B cell (primary cell): Measurements from ENCODE around the gene ABCA13. TPM values are rescaled to one million over a fixed set of nuclear protein-coding genes. Genes with fewer than 3 reads are reported as not detected.

Experiments
- ATAC-seq: fragments of 200-7000 bp; cut with Tn5 transposase; one replicate; pipeline ENCODE4 v1.10.0; 2021; ENCODE audit warnings: low read depth, mild to moderate bottlenecking, moderate number of reproducible peaks, moderate library complexity
- CTCF ChIA-PET: fragments of 350-600 bp; sonication (Branson Sonifier 250); formaldehyde crosslinking; loops from one replicate; lab custom pipeline; 2021; ENCODE audit warnings: antibody characterized with exemption, inconsistent platforms; lab: Charles Lee
- POLR2A ChIA-PET: fragments of 350-600 bp; sonication (Branson Sonifier 250); formaldehyde crosslinking; loops from one replicate; lab custom pipeline; 2021; ENCODE audit warnings: antibody characterized with exemption; lab: Charles Lee
- DNase-seq: peaks from one replicate; pipeline ENCODE4 v3.0.0; 2013
- H2AFZ ChIP-seq: 2 replicates; pipeline ENCODE4 v1.6.1; 2012; ENCODE audit warnings: mild to moderate bottlenecking, low read depth, low read length; ENCODE audit not compliant: insufficient read depth, poor library complexity, severe bottlenecking
- H3K27ac ChIP-seq, 2 donors: 1 replicate in 1 of 2; 2 replicates in 1 of 2; pipeline ENCODE4 v1.5.1; 2012 to 2013; ENCODE audit warnings: low read length in 2 of 2, mild to moderate bottlenecking in 2 of 2, moderate library complexity in 1 of 2
- H3K27me3 ChIP-seq, 4 experiments: fragments of 200-600 bp in 1 of 4; sonication (generic) in 1 of 4; replicated peaks in 1 of 4; 1 replicate in 2 of 4; 2 replicates in 2 of 4; pipeline versions ENCODE4 v1.6.1 to v1.7.0; 2013 to 2016; ENCODE audit warnings: low read length in 3 of 4, mild to moderate bottlenecking in 2 of 4, mixed read lengths in 1 of 4, moderate library complexity in 1 of 4; ENCODE audit not compliant: insufficient read depth in 4 of 4, control insufficient read depth in 3 of 4; ENCODE audit errors: control extremely low read depth in 1 of 4
- H3K36me3 ChIP-seq, 2 experiments: replicated peaks in 1 of 2; 1 replicate in 1 of 2; 2 replicates in 1 of 2; pipeline versions ENCODE4 v1.6.1 to v1.7.1; 2013; ENCODE audit warnings: low read length in 1 of 2; ENCODE audit not compliant: insufficient read depth in 2 of 2, control insufficient read depth in 1 of 2; ENCODE audit errors: control extremely low read depth in 1 of 2, extremely low read depth in 1 of 2
- H3K4me1 ChIP-seq, 2 donors: fragments of 200-600 bp in 1 of 2; sonication (generic) in 1 of 2; 1 replicate in 1 of 2; 2 replicates in 1 of 2; pipeline versions ENCODE4 v1.5.1 to v1.6.1; 2013 to 2017; ENCODE audit warnings: low read length in 2 of 2; ENCODE audit not compliant: control insufficient read depth in 2 of 2, insufficient read depth in 2 of 2
- H3K4me2 ChIP-seq: replicated peaks from 2 replicates; pipeline ENCODE3; 2012; ENCODE audit warnings: mild to moderate bottlenecking, low read depth, low read length; ENCODE audit not compliant: poor library complexity, severe bottlenecking
- H3K4me3 ChIP-seq, 5 experiments: fragments of 200-600 bp in 1 of 5; sonication (generic) in 1 of 5; 1 replicate in 3 of 5; 2 replicates in 2 of 5; pipeline versions ENCODE4 v1.5.1 to v1.7.0; 2011 to 2016; ENCODE audit warnings: low read length in 4 of 5, mild to moderate bottlenecking in 4 of 5, low read depth in 2 of 5, control low read depth in 1 of 5, moderate library complexity in 1 of 5; ENCODE audit not compliant: insufficient read depth in 1 of 5; ENCODE audit errors: control extremely low read depth in 1 of 5, extremely low read depth in 1 of 5
- H3K79me2 ChIP-seq: fragments of 200-600 bp; sonication (generic); one replicate; pipeline ENCODE4 v1.6.0; 2016; ENCODE audit warnings: low read length; ENCODE audit not compliant: control insufficient read depth, insufficient read depth
- H3K9ac ChIP-seq: fragments of 200-600 bp; sonication (generic); 2 replicates; pipeline ENCODE4 v1.6.1; 2017; ENCODE audit warnings: mild to moderate bottlenecking, low read length, moderate library complexity
- H3K9me3 ChIP-seq, 3 donors: one replicate each; pipeline versions ENCODE4 v1.6.1 to v1.7.1; 2013; ENCODE audit warnings: low read length in 2 of 3; ENCODE audit not compliant: control insufficient read depth in 2 of 3, insufficient read depth in 1 of 3; ENCODE audit errors: control extremely low read depth in 1 of 3
- H4K20me1 ChIP-seq: 2 replicates; pipeline ENCODE4 v1.6.0; 2012; ENCODE audit warnings: mild to moderate bottlenecking, low read length; ENCODE audit not compliant: insufficient read depth, control insufficient read depth, poor library complexity, severe bottlenecking
- H3K27ac Mint-ChIP-seq: one replicate; pipeline ENCODE4 v1.8.0; 2021; ENCODE audit warnings: mixed read lengths
- H3K27me3 Mint-ChIP-seq: one replicate; pipeline ENCODE4 v1.8.0; 2021; ENCODE audit warnings: mixed read lengths
- H3K4me1 Mint-ChIP-seq: one replicate; pipeline ENCODE4 v1.8.0; 2021; ENCODE audit warnings: mixed read lengths
- H3K4me3 Mint-ChIP-seq: one replicate; pipeline ENCODE4 v1.8.0; 2021; ENCODE audit warnings: mixed read lengths
- H3K9me3 Mint-ChIP-seq: one replicate; pipeline ENCODE4 v1.8.0; 2022; ENCODE audit warnings: mixed read lengths; ENCODE audit not compliant: insufficient read depth
- EZH2 ChIP-seq: IDR thresholded peaks from 2 replicates; pipeline ENCODE4 v1.6.1; 2012; ENCODE audit warnings: borderline replicate concordance, low read depth, mild to moderate bottlenecking, moderate library complexity, low read length; ENCODE audit not compliant: insufficient read depth, poor library complexity, severe bottlenecking
- WGBS: methylation state at CpG from one replicate; pipeline ENCODE4 v1.1.5; 2013; ENCODE audit warnings: missing lambda C conversion rate; ENCODE audit not compliant: insufficient coverage; 5-methylcytosine and 5-hydroxymethylcytosine counted together
- intact Hi-C: fragments of 100-400 bp; cut with micrococcal nuclease; formaldehyde crosslinking; loops from one replicate; pipeline ENCODE4 v1.10.0; 2022
- polyA plus RNA-seq: library from polyadenylated mRNA; depleted of rRNA; stranded (reverse); fragments of >200 nt; gene quantifications from 2 replicates; pipeline ENCODE4 v1.2.3, GENCODE V29; 2012
- total RNA-seq, 2 donors: library from RNA; stranded (reverse); fragments of 120-200 nt in 1 of 2; gene quantifications; 1 replicate in 1 of 2; 2 replicates in 1 of 2; pipeline versions ENCODE4 v1.2.3 to v1.2.4, GENCODE V29; 2013 to 2022
- TF ChIP-seq, protein P1 (sequence below): fragments of 200-600 bp; IDR thresholded peaks from one replicate; pipeline ENCODE4 v1.8.0; 2022; ENCODE audit warnings: antibody characterized with exemption, mild to moderate bottlenecking

Gene ABCA13
- total and polyA plus RNA-seq, 2 donors (not counting 1 experiment from before 2014, with no cell fraction given): not detected

DNA sequence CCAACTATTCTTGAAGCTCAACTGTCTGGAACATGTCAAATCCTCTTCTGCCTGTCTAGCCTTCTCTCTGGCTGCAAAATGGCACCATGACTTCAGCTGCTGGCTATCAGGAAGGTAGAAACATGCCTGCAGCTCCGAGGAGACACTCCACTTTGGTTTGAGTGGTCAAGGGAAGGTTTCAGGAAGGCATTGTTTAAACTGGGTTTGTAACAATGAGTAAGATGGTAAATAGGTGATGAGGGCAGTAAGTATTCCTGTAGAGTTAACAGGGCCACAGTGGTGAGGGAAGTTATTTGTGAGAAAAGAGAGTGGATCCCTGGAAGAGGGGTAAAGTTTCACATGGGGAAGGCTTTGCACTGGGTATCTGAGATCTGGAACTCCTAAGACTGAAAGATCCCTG, 231.5 kb downstream of the ABCA13 start:
- POLR2A ChIA-PET: no interaction called here
- 86% methylated on average over 1 of the region's 1 CpG for WGBS

DNA sequence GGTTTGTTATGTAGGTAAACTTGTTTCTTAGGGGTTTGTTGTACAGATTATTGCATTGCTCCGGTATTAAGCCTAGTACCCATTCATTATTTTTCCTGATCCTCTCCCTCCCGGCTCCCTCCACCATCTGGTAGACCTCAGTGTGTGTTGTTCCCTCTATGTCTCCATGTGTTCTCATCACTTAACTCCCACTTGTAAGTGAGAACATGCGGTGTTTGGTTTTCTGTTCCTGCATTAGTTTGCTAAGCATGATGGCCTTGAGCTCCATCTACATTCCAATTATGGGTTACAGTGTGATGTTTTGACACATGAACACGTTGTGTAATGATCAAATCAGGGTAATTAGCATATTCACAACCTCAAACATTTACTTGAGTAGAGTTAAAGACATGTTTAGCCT, 237.5 kb downstream of the ABCA13 start:
- H3K27ac ChIP-seq: no peak overlapping the region
- H3K4me2 ChIP-seq: no peak overlapping the region
- H3K79me2 ChIP-seq: no peaks in the 10 kb centered on the region
- DNase-seq: no peak
- CTCF ChIA-PET: no interaction called here
- no peaks in the 10 kb centered on the region for H3K4me1 Mint-ChIP-seq
- no peak for TF ChIP-seq EZH2
- no peak overlapping the region for H3K4me3 ChIP-seq
- H3K9ac ChIP-seq: no peak overlapping the region
- H4K20me1 ChIP-seq: no peaks in the 10 kb centered on the region
- H2AFZ ChIP-seq: no peak overlapping the region
- POLR2A ChIA-PET: no interaction called here
- H3K4me3 Mint-ChIP-seq: no peak overlapping the region
- no peak overlapping the region for H3K27ac Mint-ChIP-seq
- H3K9me3 Mint-ChIP-seq: no peaks in the 10 kb centered on the region
- no peaks in the 10 kb centered on the region for H3K27me3 Mint-ChIP-seq
- 90% methylated on average over 2 of the region's 4 CpGs for WGBS
- intact Hi-C loops: no loop called here
- H3K36me3 ChIP-seq: no peaks in the 10 kb centered on the region
- ATAC-seq: no peak
- H3K9me3 ChIP-seq: peaks cover 0 to 4% (median 0%) of the 10 kb centered on the region in 3 donors
- H3K4me1 ChIP-seq: no peaks in the 10 kb centered on the region
- H3K27me3 ChIP-seq: no peaks in the 10 kb centered on the region

More for the DNA sequence above, 231.5 kb downstream of the ABCA13 start:
- Mint-ChIP-seq H3K4me3 (no peak overlapping the region), H3K4me1 (no peaks in the 10 kb centered on the region), H3K9me3 (no peaks in the 10 kb centered on the region), H3K27me3 (no peaks in the 10 kb centered on the region), H3K27ac (no peak overlapping the region)
- H3K9me3 ChIP-seq: no peaks in the 10 kb centered on the region
- no peak overlapping the region for H3K4me3 ChIP-seq
- H3K27ac ChIP-seq: no peak overlapping the region
- DNase-seq: no peak
- H3K9ac ChIP-seq: no peak overlapping the region
- intact Hi-C loops: no loop called here
- no peak overlapping the region for H2AFZ ChIP-seq
- no peaks in the 10 kb centered on the region for H3K27me3 ChIP-seq
- H3K4me2 ChIP-seq: no peak overlapping the region
- CTCF ChIA-PET: no interaction called here
- no peaks in the 10 kb centered on the region for H3K36me3 ChIP-seq
- H4K20me1 ChIP-seq: no peaks in the 10 kb centered on the region
- H3K4me1 ChIP-seq: no peaks in the 10 kb centered on the region
- ATAC-seq: no peak
- TF ChIP-seq, protein P1, sequence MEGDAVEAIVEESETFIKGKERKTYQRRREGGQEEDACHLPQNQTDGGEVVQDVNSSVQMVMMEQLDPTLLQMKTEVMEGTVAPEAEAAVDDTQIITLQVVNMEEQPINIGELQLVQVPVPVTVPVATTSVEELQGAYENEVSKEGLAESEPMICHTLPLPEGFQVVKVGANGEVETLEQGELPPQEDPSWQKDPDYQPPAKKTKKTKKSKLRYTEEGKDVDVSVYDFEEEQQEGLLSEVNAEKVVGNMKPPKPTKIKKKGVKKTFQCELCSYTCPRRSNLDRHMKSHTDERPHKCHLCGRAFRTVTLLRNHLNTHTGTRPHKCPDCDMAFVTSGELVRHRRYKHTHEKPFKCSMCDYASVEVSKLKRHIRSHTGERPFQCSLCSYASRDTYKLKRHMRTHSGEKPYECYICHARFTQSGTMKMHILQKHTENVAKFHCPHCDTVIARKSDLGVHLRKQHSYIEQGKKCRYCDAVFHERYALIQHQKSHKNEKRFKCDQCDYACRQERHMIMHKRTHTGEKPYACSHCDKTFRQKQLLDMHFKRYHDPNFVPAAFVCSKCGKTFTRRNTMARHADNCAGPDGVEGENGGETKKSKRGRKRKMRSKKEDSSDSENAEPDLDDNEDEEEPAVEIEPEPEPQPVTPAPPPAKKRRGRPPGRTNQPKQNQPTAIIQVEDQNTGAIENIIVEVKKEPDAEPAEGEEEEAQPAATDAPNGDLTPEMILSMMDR: no peak
- TF ChIP-seq EZH2: no peak
- no peaks in the 10 kb centered on the region for H3K79me2 ChIP-seq
